ENCODE measurements around the gene NRG2. TPM values are rescaled to one million over a fixed set of nuclear protein-coding genes. Genes with fewer than 3 reads are reported as not detected.

The NRG2 gene
- total RNA-seq, 4 donors from 2014 or later: 4.1 to 13.2 (median 7.0) TPM

DNA sequence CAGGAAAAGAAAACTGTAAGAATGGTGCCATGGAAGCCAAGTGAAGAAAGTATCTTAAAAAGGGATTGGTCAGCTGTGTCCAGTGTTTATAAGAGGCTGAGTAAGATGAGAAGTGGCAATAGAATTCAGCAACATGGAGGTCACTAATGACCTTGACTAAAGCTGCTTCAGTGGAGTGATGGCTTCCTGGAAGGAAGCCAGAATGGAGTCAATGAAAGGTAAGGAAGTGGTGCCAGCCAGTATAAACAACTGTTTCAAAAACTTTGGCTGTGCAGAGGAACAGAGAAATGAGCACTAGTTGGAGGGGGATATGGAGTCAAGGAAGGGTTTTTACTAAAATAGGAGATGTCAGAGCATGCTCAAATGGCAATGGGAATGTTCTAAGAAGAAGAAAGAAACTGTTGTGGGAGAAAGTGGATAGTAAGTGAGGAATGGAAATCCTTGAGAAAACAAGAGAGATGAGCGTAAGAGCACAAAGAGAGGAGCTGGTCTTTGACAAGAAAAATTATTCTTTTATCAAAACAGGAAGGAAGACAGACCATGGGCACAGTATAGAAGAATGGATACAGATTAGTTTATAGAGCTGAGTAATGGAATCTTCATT is 11.1 kb upstream of the NRG2 start:
- TF ChIP-seq, protein P1, sequence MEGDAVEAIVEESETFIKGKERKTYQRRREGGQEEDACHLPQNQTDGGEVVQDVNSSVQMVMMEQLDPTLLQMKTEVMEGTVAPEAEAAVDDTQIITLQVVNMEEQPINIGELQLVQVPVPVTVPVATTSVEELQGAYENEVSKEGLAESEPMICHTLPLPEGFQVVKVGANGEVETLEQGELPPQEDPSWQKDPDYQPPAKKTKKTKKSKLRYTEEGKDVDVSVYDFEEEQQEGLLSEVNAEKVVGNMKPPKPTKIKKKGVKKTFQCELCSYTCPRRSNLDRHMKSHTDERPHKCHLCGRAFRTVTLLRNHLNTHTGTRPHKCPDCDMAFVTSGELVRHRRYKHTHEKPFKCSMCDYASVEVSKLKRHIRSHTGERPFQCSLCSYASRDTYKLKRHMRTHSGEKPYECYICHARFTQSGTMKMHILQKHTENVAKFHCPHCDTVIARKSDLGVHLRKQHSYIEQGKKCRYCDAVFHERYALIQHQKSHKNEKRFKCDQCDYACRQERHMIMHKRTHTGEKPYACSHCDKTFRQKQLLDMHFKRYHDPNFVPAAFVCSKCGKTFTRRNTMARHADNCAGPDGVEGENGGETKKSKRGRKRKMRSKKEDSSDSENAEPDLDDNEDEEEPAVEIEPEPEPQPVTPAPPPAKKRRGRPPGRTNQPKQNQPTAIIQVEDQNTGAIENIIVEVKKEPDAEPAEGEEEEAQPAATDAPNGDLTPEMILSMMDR (IDR thresholded peaks at IDR 0.05; ENCODE audit: low read depth): no peak

DNA sequence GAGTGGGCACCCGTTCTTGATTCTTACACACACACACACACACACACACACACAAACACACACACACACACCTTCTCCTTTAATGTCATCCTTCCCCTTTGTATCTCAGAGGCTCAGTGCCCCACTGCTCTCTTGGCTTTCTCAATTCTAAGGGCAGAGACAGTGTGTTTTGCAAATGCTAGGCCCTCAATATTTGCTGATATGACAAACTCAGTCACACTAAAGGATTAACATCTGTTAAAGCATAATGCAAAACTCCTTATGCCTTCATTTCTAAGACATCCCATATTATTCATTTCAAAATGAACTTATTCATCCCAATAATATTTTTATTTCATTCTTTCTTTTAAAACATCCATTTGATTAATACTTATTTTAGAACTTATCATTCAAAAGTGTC is 8.9 kb upstream of the NRG2 start:
- TF ChIP-seq, protein P1 (IDR thresholded peaks at IDR 0.05; ENCODE audit: low read depth): no peak

DNA sequence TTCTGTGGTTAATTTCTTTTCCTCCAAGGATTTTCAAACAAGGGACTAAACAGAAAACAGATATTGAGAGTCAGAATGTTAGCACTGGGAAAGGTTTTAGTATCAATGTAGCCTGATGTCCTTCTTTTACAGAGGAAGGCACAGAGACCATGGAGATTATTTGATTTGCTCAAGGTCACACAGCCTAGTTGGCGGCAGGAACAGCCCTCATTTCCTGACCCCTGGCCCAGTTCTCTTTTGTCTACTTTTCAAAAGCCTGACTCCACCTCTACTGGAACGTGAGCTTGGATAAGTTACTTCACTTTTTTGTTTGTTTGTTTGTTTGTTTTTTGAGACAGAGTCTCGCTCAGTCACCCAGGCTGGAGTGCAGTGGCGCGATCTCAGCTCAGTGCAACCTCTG is 6.6 kb upstream of the NRG2 start:
- TF ChIP-seq, protein P1 (IDR thresholded peaks at IDR 0.05; ENCODE audit: low read depth): no peak

DNA sequence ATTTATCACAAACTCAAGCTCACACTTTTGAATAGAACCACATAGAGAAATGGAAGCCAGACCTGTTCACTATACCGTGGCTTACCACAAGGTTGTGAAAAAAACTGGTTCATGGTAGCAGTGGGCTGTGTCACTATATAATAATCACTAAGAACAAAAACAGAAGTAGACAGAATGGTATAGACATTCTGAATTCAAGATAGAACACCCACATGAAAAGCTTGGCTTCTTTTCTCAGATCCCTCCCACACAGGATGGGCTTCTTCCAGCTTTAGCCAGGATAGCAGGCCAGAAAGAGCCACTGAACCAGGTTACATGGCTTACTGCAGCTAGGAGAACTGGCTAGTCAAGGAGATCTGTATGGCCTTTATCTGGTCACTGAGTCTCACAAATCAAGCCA is 6.1 kb upstream of the NRG2 start:
- TF ChIP-seq, protein P1 (IDR thresholded peaks at IDR 0.05; ENCODE audit: low read depth): no peak

GRCh38 chr5:140044041-140044440 is 942 bp upstream of the NRG2 start:
- TF ChIP-seq, protein P1 (IDR thresholded peaks at IDR 0.05; ENCODE audit: low read depth): no peak

DNA sequence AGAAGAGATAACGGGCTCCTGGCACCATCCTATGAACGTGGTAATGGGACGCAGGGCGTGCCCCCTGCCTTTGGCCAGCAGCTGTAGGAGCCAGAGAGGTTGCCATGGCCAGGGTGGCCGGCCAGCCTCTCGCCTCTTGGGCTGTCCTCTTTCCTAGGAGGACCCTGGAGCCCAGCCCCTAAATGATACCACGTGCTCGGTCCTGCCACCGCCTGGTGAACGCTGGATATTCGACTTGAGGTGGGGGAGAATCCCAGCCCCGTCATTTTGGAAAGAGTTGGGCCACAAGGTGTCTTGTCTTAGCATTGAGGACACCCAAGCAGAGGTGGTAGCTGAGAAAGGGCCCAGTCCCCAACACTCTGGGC is 391 bp upstream of the NRG2 start:
- TF ChIP-seq, protein P1 (IDR thresholded peaks at IDR 0.05; ENCODE audit: low read depth): no peak

GRCh38 chr5:140042393-140042642 is 781 bp downstream of the NRG2 start:
- TF ChIP-seq, protein P1 (IDR thresholded peaks at IDR 0.05; ENCODE audit: low read depth): no peak
